Right renal cortex interstitium (tissue), 3 donors: ENCODE measurements around the gene PPP1R3D. TPM values are rescaled to one million over a fixed set of nuclear protein-coding genes. Genes with fewer than 3 reads are reported as not detected.
"Not testable (repeated sequence)": the region's sequence is repeated elsewhere in the genome, so short reads cannot be mapped to it uniquely, and the experiment has no call there.

Experiments
- DNase-seq, 3 donors: peaks; one replicate each; pipeline ENCODE4 v3.0.0-alpha.2; 2013; ENCODE audit warnings: low read depth in 3 of 3, low spot score in 2 of 3
- polyA plus RNA-seq, 3 donors: library from polyadenylated mRNA; unstranded; fragments of 120-200 nt; gene quantifications; one replicate each; pipeline ENCODE4 v1.2.1, GENCODE V29; 2013; ENCODE audit not compliant: insufficient read length in 3 of 3

The PPP1R3D gene
- polyA plus RNA-seq, 3 donors, result 6.1 to 6.6 (median 6.4) TPM

DNA sequence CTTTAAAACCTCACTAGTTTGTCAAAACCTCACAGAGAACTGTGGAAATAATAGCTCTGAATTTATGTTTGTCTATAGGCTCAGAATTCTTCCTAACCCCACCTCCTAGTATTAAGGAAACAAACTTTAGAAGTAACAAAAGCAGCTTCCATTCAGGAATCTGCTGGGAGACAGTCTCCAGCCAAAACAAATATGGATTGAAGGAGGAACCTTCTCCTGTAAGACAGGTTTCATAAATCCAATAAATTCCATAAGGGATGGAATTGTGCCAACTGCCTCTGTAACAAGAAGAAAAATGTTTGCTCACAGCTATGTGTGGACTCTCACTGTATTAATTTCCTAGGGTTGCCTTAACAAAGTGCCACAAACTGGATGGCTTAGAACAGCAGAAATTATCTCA lies 14.2 kb downstream of the PPP1R3D start:
- no peak for DNase-seq

DNA sequence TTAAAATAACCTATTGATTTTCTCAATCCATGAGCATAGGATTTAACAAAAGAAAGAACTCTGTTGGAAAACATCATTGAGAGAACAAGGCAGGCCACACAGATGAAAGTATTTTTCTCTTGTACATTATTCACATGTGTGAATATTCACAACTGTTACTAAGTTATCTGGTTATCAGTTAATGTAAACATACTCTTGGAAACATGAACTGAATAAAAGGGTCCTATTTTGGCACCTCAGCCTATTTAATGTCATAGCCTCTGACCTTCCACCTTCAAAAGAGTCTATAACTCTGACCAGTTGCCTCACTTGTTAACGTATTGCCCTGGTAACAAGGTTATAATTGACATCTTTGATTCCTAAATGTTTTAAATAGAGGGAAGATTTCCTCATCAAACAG lies 14.7 kb downstream of the PPP1R3D start:
- DNase-seq, result no peak

DNA sequence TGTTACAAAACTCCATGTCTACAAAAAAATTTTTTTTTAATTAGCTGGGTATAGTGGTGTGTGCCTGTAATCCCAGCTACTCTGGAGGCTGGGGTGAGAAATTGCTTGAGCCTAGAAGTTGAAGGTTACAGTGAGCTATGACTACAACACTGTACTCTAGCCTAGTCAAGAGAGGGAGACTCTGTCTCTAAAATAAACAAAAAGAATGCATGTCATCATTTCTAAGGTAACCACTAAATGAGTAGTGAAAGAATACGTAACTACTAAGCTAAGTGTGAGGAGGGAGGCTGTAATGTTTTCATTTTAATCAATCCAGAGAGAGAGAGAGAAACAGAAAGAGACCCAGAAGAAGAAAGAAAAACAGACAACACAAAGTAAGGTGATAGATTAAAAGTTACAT lies 16.6 kb downstream of the PPP1R3D start:
- no peak for DNase-seq

DNA sequence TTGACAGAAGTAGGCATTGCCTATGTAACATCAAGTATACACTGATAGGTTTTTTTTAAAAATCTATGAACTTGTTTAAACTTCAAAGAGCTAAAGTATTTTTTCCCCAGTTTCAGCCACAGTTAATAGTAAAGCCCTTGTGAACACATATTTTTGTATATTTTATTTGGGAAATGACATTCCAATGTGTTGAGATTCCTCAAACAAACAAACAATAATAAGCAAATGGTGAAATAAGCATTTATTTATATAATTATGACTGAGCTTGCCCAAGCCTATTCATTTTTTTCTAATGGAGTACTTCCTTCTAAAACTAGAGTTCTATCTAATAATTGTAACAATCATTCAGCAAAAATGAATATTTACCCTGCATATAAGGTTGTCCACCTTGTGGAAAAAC lies 19.2 kb downstream of the PPP1R3D start:
- no peak for DNase-seq

DNA sequence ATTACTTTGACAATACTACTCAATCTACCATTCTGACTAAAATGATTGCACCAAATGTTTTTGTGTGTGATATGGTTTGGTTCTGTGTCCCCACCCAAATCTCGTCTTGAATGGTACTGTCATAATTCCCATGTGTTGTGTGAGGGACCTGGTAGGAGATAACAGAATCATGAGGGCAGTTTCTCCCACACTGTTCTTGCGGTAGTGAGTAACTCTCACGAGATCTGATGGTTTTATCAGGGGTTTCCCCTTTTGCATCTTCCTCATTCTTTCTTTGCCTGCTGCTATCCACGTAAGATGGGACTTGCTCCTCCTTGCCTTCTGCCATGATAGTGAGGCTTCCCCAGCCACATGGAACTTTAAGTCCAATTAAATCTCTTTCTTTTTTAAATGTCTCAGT lies 27.5 kb downstream of the PPP1R3D start:
- DNase-seq, result no peak

DNA sequence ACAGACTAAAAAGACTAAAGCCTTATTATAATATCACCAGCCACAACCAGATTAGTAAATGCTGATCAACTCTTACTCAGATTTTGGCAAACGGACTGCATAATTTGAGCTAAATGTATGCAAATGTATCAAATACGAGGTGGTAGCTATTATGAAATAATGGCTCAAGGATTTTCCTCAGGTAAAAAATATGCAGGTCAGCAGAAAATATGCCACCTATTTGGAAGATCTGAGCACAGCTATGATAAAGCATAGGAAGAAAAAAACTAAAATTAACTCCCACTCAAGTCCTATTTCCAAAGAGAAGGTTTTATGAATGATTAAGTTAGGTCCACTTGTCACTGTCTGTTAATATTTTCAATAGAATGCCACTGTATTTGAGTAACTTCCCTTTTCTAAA lies 29.1 kb downstream of the PPP1R3D start:
- DNase-seq, result no peak

DNA sequence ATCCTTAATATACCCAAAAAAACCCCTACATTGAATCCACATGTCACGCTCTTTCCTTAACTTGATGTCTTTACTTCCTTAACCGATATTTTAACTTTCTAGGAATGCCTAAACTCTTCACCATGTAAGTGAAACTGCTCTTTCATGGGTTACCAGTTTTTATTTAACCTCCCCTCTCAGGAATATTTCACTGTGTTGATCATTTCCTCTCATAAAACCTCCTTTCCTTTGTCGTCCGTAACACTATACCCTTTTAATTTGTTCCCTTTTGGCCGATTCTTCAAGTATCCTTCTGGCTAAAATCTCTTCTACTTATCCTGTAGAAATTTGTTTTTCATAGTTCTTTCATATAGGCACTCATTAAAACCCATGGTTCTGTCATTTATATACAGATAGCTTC lies 31.2 kb downstream of the PPP1R3D start:
- DNase-seq, result no peak

DNA sequence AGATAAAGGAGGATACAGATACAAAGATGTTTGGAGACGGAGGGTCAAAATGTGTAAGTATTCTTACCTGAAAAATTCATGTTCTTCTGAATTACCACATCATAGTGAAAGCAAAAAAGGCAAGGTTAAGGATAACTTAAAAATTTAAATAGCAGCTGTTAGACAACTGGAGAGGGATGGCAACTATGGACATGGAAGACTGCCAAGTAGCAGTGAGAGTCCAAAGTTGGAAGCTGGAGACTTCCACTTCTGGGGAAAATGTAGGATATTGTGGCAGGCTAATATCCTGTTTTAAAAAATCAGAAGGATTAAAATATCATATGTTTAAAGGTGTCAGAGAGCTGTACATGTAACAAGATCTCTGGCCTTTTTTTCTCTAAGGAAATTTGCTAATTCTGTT lies 36.5 kb downstream of the PPP1R3D start:
- no peak for DNase-seq

DNA sequence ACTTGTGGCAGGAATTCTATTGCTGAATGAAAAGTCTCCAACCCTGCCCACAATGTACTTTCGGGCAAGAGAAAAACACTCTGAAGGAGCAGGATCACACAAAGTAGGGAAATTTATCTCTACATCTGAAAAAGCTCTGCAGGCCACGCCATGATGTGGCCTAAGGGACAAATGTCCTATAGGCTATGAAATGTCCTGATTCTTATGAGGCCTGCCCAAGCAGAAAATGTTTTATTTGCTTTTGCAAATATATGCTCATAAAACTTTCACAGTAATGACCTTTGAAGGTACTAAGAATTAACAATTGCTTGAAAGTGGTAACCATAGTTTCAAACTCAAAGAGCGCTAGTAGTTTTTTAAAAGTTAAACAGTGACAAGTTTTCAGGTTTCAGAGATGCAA lies 37.6 kb downstream of the PPP1R3D start:
- no peak for DNase-seq

DNA sequence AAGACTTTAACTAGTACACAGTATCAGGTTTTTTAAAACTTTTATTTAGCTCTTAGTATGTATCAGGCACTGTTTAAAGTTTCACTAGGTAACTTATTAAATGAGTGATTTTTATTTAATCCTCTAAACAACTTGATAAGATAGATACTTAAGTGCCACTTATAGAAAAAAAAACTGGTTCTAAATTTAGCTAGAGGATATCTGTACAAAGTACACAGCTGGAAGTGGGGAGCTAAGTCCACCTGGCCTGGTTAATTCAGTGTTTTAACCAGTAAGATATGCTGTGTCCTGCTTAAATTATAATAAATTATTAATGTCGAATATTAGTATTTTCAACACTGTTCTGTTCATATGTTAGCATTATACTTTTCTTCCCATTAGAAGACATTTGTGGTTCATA lies 44.2 kb downstream of the PPP1R3D start:
- no peak for DNase-seq

DNA sequence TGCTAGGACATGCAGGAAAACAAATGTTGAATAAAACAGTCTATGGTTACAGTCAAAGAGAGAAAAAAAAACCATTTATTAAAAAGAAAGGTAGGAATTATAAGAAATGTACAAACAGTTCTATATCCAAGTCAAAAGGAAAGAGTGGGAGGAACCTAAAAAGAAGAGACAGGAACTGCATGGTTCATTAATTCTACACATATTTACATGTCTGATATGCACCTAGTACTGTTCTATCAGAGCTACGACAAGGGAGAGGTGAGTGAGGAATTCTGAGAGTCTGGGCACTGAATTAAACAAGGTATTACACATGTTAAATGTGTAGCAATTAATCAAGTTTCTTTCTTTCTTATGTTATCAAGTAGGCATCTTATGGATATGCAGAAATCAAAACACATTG lies 48.5 kb downstream of the PPP1R3D start:
- DNase-seq, result no peak

DNA sequence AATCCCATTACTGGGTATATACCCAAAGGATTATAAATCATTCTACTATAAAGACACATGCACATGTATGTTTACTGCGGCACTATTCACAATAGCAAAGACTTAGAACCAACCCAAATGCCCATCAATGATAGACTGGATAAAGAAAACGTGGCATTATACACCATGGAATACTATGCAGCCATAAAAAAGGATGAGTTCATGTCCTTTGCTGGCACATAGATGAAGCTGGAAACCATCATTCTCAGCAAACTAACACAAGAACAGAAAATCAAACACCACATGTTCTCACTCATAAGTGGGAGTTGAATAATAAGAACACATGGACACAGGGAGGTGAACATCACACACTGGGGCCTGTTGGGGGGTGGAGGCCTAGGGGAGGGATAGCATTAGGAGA lies 50.1 kb downstream of the PPP1R3D start:
- DNase-seq, result not testable (repeated sequence)

DNA sequence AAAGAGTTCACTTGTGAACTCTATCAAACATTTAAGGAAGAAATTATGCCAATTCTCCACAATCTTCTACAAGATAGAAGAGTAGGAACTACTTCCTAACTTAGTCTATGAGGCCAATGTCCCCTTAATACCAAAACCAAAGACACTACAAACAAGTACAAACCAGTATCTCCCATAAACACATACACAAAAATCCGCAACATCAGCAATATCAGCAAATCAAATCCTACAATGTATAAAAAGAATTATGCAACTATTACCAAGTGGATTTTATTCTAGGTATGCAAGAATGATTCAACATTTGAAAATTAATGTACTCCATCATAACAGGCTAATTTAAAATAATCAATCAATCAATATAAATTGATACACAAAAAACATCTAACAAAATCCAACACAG lies 52.1 kb downstream of the PPP1R3D start:
- no peak for DNase-seq

Other genes starting within 250 kb of the PPP1R3D start
- gene SYCP2, start 6.7 kb downstream of the PPP1R3D start, polyA plus RNA-seq, result 1 to 10 TPM; 4.9 to 6.9 (median 6.6) TPM
- 10 to 100 TPM; 22.8 to 24.0 (median 22.8) TPM for gene FAM217B, start 84 bp upstream of the PPP1R3D start, polyA plus RNA-seq
- gene CDH26, start 18.1 kb upstream of the PPP1R3D start, polyA plus RNA-seq, result under 1 TPM; 0.44 to 0.98 (median 0.75) TPM